22Rv1 (cell line): ENCODE results near the gene SPOCK1.

Source experiments
- H3K27ac ChIP-seq: fragments of 450-650 bp; 2 replicates; pipeline ENCODE4 v1.5.1; 2017
- CTCF ChIP-seq: fragments of 450-650 bp; IDR thresholded peaks from 2 replicates; pipeline ENCODE4 v1.5.1; 2017; ENCODE audit warnings: mild to moderate bottlenecking
- ZFX ChIP-seq: fragments of 450-650 bp; IDR thresholded peaks from 2 replicates; pipeline ENCODE4 v1.6.1; 2017; ENCODE audit warnings: antibody characterized with exemption, borderline replicate concordance

SPOCK1 gene

GRCh38 chr5:137361280-137361679 lies 137.8 kb downstream of the SPOCK1 start:
- no peak overlapping the region for H3K27ac ChIP-seq
- TF ChIP-seq CTCF (no peak), ZFX (no peak)

GRCh38 chr5:137360607-137361006 lies 138.5 kb downstream of the SPOCK1 start:
- no peak overlapping the region for H3K27ac ChIP-seq
- TF ChIP-seq ZFX (no peak), CTCF (no peak)

GRCh38 chr5:137359941-137360340 lies 139.2 kb downstream of the SPOCK1 start:
- no peak overlapping the region for H3K27ac ChIP-seq
- TF ChIP-seq ZFX (no peak), CTCF (no peak)

GRCh38 chr5:137357436-137357835 lies 141.7 kb downstream of the SPOCK1 start:
- TF ChIP-seq CTCF = no peak
- TF ChIP-seq ZFX = no peak
- H3K27ac ChIP-seq = no peak overlapping the region

GRCh38 chr5:137356127-137356526 lies 143.0 kb downstream of the SPOCK1 start:
- H3K27ac ChIP-seq = no peak overlapping the region
- no peak for TF ChIP-seq CTCF
- TF ChIP-seq ZFX = no peak

GRCh38 chr5:137355708-137356107 lies 143.4 kb downstream of the SPOCK1 start:
- H3K27ac ChIP-seq = no peak overlapping the region
- TF ChIP-seq CTCF (no peak), ZFX (no peak)

- TF ChIP-seq ZFX (no peak), CTCF (no peak)
- H3K27ac ChIP-seq = no peak overlapping the region
Measured at GRCh38 chr5:137352095-137352494, 147.0 kb downstream of the SPOCK1 start.
